WTC11 (cell line): ENCODE measurements around the gene HENMT1. TPM values are rescaled to one million over a fixed set of nuclear protein-coding genes. Genes with fewer than 3 reads are reported as not detected.

Experiments
- ATAC-seq: fragments of 200-7000 bp; cut with Tn5 transposase; 2 replicates; pipeline ENCODE4 v1.10.0; 2021; ENCODE audit warnings: mild to moderate bottlenecking, moderate library complexity
- CTCF ChIA-PET: fragments of 300-600 bp; sonication (Branson Sonifier 250); formaldehyde crosslinking; loops from one replicate; lab custom pipeline; 2021; ENCODE audit warnings: antibody characterized with exemption; lab: Charles Lee
- POLR2A ChIA-PET: fragments of 350-600 bp; sonication (Branson Sonifier 250); formaldehyde crosslinking; loops from one replicate; lab custom pipeline; 2021; ENCODE audit warnings: antibody characterized with exemption; lab: Charles Lee
- DNase-seq: peaks from one replicate; pipeline ENCODE4 v3.0.0; 2021; ENCODE audit warnings: low spot score
- H3K27ac Mint-ChIP-seq: 2 replicates; pipeline ENCODE4 v1.8.0; 2021; ENCODE audit warnings: mixed read lengths
- H3K27me3 Mint-ChIP-seq: 2 replicates; pipeline ENCODE4 v1.8.0; 2021; ENCODE audit warnings: low read depth, mild to moderate bottlenecking, moderate library complexity, mixed read lengths
- H3K36me3 Mint-ChIP-seq: 2 replicates; pipeline ENCODE4 v1.8.0; 2021; ENCODE audit warnings: mixed read lengths
- H3K4me1 Mint-ChIP-seq: 2 replicates; pipeline ENCODE4 v1.8.0; 2022; ENCODE audit warnings: mixed read lengths
- H3K4me3 Mint-ChIP-seq: 2 replicates; pipeline ENCODE4 v1.8.0; 2021; ENCODE audit warnings: mild to moderate bottlenecking, moderate library complexity, mixed read lengths
- H3K9me3 Mint-ChIP-seq: 2 replicates; pipeline ENCODE4 v1.8.0; 2021; ENCODE audit warnings: mixed read lengths
- GABPB1 ChIP-seq: sonication (generic); formaldehyde crosslinking; IDR thresholded peaks from 2 replicates; pipeline ENCODE4 v1.8.1; 2023; ENCODE audit warnings: mild to moderate bottlenecking, missing genetic modification reagents
- IRF1 ChIP-seq: sonication (generic); formaldehyde crosslinking; IDR thresholded peaks from 2 replicates; pipeline ENCODE4 v1.8.0; 2023; ENCODE audit warnings: missing genetic modification reagents
- NR2C2 ChIP-seq: sonication (generic); formaldehyde crosslinking; IDR thresholded peaks from 2 replicates; pipeline ENCODE4 v1.8.0; 2022; ENCODE audit warnings: mild to moderate bottlenecking, missing genetic modification reagents
- PRDM15 ChIP-seq: sonication (generic); formaldehyde crosslinking; IDR thresholded peaks from 2 replicates; pipeline ENCODE4 v1.8.0; 2022; ENCODE audit warnings: missing genetic modification reagents
- SMAD3 ChIP-seq: sonication (generic); formaldehyde crosslinking; IDR thresholded peaks from 2 replicates; pipeline ENCODE4 v1.8.0; 2022; ENCODE audit warnings: missing genetic modification reagents, mild to moderate bottlenecking, borderline replicate concordance
- SP1 ChIP-seq: sonication (generic); formaldehyde crosslinking; conservative IDR thresholded peaks from 2 replicates; pipeline ENCODE4 v1.8.1; 2022; ENCODE audit warnings: missing genetic modification reagents
- ZBTB43 ChIP-seq: sonication (generic); formaldehyde crosslinking; IDR thresholded peaks from 2 replicates; pipeline ENCODE4 v1.8.1; 2023; ENCODE audit warnings: mild to moderate bottlenecking, missing genetic modification reagents
- ZNF138 ChIP-seq: sonication (generic); formaldehyde crosslinking; conservative IDR thresholded peaks from 2 replicates; pipeline ENCODE4 v1.8.1; 2022; ENCODE audit warnings: mild to moderate bottlenecking, moderate library complexity, missing genetic modification reagents
- ZNF396 ChIP-seq: fragments of 250-450 bp; sonication (Bioruptor Pico); IDR thresholded peaks from 2 replicates; pipeline ENCODE4 v1.8.0; 2021; ENCODE audit warnings: mild to moderate bottlenecking, moderate library complexity, borderline replicate concordance
- ZNF423 ChIP-seq: fragments of 250-450 bp; sonication (Bioruptor Pico); IDR thresholded peaks from 2 replicates; pipeline ENCODE4 v2.1.2; 2022; ENCODE audit warnings: mild to moderate bottlenecking, moderate library complexity
- ZNF671 ChIP-seq: fragments of 250-450 bp; sonication (Bioruptor Pico); IDR thresholded peaks from 2 replicates; pipeline ENCODE4 v1.8.0; 2021; ENCODE audit warnings: mild to moderate bottlenecking
- total RNA-seq: library from RNA; stranded (reverse); gene quantifications from 3 replicates; pipeline ENCODE4 v1.2.3, GENCODE V29; 2021
- TF ChIP-seq, protein P1 (sequence below): fragments of 250-450 bp; sonication (Bioruptor Pico); IDR thresholded peaks from 2 replicates; pipeline ENCODE4 v1.9.0; 2021; ENCODE audit warnings: mild to moderate bottlenecking
- TF ChIP-seq, protein P2 (sequence below): fragments of 250-450 bp; sonication (Bioruptor Pico); IDR thresholded peaks from 2 replicates; pipeline ENCODE4 v1.9.0; 2021; ENCODE audit warnings: mild to moderate bottlenecking
- TF ChIP-seq, protein P3 (sequence below): sonication (generic); formaldehyde crosslinking; IDR thresholded peaks from 2 replicates; pipeline ENCODE4 v1.8.0; 2022; ENCODE audit warnings: mild to moderate bottlenecking, missing genetic modification reagents
- TF ChIP-seq, protein P4 (sequence below): fragments of 250-450 bp; sonication (Bioruptor Pico); conservative IDR thresholded peaks from 2 replicates; pipeline ENCODE4 v1.9.0; 2021; ENCODE audit warnings: mild to moderate bottlenecking
- TF ChIP-seq, protein P5 (sequence below): sonication (generic); formaldehyde crosslinking; IDR thresholded peaks from 2 replicates; pipeline ENCODE4 v1.8.1; 2023; ENCODE audit warnings: mild to moderate bottlenecking, missing genetic modification reagents, borderline replicate concordance

The HENMT1 gene
- total RNA-seq, 1 experiment from 2014 or later, result 4.7 TPM

DNA sequence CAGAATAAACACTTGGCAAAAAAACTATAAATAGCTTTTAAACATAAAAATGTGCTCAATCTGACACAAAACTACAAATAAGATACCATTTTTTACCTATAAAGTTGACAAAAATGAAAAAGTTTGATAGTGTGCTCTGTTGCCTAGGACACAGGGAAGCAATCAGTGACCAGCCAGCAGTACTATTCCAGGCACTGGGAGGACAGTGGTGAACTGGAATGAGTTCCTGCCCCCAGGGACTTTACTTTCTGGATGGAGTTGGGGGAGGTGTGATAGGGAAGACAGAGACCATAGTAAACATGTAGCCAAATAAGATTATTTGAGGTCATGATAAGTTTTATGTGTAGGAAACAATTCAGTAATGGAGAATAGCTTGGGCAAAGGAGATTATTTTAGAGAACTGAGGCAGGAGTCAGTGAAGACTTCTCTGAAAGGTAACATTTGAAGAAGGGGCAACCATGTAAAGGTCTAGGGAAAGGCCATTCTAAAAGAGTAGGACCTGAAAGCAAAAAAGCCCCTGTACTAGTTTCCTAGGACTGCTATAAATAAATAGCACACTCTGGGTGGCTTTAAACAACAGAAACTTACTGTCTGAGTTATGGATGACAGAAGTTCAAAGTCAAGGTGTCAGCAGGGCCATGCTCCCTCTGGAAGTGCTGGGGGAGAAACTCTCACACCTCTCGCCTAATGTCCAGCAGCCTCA is 59.0 kb downstream of the HENMT1 start (continued):
- TF ChIP-seq, protein P1, sequence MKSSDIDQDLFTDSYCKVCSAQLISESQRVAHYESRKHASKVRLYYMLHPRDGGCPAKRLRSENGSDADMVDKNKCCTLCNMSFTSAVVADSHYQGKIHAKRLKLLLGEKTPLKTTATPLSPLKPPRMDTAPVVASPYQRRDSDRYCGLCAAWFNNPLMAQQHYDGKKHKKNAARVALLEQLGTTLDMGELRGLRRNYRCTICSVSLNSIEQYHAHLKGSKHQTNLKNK (CRISPR knock-in tag), result no peak
- TF ChIP-seq, protein P2, sequence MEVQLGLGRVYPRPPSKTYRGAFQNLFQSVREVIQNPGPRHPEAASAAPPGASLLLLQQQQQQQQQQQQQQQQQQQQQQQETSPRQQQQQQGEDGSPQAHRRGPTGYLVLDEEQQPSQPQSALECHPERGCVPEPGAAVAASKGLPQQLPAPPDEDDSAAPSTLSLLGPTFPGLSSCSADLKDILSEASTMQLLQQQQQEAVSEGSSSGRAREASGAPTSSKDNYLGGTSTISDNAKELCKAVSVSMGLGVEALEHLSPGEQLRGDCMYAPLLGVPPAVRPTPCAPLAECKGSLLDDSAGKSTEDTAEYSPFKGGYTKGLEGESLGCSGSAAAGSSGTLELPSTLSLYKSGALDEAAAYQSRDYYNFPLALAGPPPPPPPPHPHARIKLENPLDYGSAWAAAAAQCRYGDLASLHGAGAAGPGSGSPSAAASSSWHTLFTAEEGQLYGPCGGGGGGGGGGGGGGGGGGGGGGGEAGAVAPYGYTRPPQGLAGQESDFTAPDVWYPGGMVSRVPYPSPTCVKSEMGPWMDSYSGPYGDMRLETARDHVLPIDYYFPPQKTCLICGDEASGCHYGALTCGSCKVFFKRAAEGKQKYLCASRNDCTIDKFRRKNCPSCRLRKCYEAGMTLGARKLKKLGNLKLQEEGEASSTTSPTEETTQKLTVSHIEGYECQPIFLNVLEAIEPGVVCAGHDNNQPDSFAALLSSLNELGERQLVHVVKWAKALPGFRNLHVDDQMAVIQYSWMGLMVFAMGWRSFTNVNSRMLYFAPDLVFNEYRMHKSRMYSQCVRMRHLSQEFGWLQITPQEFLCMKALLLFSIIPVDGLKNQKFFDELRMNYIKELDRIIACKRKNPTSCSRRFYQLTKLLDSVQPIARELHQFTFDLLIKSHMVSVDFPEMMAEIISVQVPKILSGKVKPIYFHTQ (CRISPR knock-in tag), result no peak

DNA sequence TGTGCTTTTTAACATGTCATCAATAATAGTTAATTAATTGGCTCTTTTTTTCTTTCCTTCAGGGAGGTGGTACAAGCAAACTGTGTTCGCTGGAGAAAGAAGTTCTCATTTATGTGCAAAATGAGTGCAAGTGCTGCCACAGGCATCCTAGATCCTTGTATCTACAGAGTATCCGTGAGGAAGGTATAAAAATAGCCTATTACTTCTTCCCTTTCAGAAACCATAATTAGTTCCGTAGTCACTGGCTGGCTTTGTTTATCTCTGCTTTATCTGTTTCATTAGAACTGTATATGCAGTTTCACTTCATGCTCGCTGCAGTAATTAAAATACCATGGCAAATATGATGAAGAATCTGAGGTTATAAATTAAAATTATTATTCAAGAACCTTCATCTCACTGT is 60.4 kb downstream of the HENMT1 start:
- TF ChIP-seq IRF1 (CRISPR knock-in tag) (no peak), GABPB1 (no peak), ZNF671 (no peak)
- TF ChIP-seq, protein P3, sequence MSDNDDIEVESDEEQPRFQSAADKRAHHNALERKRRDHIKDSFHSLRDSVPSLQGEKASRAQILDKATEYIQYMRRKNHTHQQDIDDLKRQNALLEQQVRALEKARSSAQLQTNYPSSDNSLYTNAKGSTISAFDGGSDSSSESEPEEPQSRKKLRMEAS (CRISPR knock-in tag), result no peak
- Mint-ChIP-seq H3K36me3 (peaks cover 6% of the 10 kb centered on the region; the same call in 1 of the 2 replicates), H3K4me1 (peaks cover 11% of the 10 kb centered on the region), H3K9me3 (no peaks in the 10 kb centered on the region), H3K27ac (no peak overlapping the region), H3K27me3 (no peaks in the 10 kb centered on the region), H3K4me3 (no peak overlapping the region)
- DNase-seq (no peak), ATAC-seq (no peak)
- ChIA-PET CTCF (no interaction called here), POLR2A (no interaction called here)

DNA sequence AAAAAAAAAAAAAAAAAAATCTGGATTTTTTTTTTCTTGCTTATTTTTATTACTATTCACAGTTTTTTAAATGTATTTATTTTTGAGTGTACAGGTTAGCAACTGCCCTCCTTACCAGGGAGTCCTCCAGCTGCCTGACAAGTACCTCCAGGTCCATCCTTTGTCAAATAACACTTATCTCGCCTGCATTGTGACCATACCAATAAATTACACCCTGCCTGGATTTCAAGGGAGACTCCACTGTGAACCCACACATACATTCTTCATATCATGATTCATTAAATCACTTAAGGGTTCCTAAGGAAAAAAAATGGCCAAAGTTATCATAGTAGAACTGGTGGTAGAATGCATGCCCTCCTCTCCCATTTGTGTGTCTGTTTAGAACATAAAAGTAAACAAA is 62.6 kb downstream of the HENMT1 start:
- POLR2A ChIA-PET, result no interaction called here
- Mint-ChIP-seq H3K4me3 (no peak overlapping the region), H3K27ac (no peak overlapping the region), H3K4me1 (peaks cover 11% of the 10 kb centered on the region), H3K9me3 (no peaks in the 10 kb centered on the region), H3K36me3 (peaks cover 6% of the 10 kb centered on the region; the same call in 1 of the 2 replicates), H3K27me3 (no peaks in the 10 kb centered on the region)
- TF ChIP-seq SMAD3 (CRISPR knock-in tag) (no peak), IRF1 (CRISPR knock-in tag) (no peak), ZNF138 (no peak), ZBTB43 (no peak), PRDM15 (CRISPR knock-in tag) (no peak), NR2C2 (CRISPR knock-in tag) (no peak), SP1 (CRISPR knock-in tag) (no peak), ZNF396 (CRISPR knock-in tag) (no peak), ZNF423 (no peak)
- TF ChIP-seq, protein P4, sequence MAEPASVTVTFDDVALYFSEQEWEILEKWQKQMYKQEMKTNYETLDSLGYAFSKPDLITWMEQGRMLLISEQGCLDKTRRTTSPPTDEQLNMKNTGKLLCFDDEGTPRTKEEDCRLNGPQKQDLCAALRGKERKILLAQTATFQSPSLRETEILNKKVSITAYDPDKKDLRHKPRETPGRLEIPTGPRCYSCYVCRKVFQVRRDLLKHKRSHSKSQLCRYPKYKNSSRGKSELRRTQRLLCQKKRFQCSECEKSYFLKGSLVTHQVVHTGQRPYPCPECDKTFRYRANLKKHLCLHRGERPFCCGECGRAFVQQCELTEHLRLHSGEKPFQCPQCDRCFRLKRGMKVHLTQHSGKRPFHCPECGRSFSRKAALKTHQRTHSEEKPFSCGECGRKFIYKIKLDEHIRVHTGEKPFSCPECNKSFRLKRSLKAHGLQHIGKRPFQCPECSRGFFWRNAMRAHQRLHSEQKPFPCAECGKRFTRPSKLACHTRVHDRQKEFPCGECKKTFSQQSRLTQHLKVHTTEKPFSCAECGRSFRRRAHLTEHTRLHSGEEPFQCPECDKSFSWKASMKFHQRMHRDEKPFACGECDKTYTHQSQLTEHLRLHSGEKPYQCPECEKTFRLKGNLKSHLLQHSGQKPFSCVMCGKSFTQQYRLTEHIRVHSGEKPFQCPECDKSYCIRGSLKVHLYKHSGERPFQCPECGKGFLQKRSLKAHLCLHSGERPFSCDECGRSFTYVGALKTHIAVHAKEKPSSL (CRISPR knock-in tag), result no peak
- TF ChIP-seq, protein P5, sequence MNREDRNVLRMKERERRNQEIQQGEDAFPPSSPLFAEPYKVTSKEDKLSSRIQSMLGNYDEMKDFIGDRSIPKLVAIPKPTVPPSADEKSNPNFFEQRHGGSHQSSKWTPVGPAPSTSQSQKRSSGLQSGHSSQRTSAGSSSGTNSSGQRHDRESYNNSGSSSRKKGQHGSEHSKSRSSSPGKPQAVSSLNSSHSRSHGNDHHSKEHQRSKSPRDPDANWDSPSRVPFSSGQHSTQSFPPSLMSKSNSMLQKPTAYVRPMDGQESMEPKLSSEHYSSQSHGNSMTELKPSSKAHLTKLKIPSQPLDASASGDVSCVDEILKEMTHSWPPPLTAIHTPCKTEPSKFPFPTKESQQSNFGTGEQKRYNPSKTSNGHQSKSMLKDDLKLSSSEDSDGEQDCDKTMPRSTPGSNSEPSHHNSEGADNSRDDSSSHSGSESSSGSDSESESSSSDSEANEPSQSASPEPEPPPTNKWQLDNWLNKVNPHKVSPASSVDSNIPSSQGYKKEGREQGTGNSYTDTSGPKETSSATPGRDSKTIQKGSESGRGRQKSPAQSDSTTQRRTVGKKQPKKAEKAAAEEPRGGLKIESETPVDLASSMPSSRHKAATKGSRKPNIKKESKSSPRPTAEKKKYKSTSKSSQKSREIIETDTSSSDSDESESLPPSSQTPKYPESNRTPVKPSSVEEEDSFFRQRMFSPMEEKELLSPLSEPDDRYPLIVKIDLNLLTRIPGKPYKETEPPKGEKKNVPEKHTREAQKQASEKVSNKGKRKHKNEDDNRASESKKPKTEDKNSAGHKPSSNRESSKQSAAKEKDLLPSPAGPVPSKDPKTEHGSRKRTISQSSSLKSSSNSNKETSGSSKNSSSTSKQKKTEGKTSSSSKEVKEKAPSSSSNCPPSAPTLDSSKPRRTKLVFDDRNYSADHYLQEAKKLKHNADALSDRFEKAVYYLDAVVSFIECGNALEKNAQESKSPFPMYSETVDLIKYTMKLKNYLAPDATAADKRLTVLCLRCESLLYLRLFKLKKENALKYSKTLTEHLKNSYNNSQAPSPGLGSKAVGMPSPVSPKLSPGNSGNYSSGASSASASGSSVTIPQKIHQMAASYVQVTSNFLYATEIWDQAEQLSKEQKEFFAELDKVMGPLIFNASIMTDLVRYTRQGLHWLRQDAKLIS (CRISPR knock-in tag), result no peak
- no peak for ATAC-seq
- CTCF ChIA-PET, result no interaction called here
- DNase-seq, result no peak
